Spinal cord (tissue), 10 donors: ENCODE results near the gene PLOD1. TPM values are rescaled to one million over a fixed set of nuclear protein-coding genes. Genes with fewer than 3 reads are reported as not detected.
A peak's percentile ranks its signal among the peaks of the same experiment; 100 is the strongest.
"Not testable (repeated sequence)": the region's sequence is repeated elsewhere in the genome, so short reads cannot be mapped to it uniquely, and the experiment has no call there.

Experiments used
- DNase-seq, 6 donors: peaks; one replicate each; pipeline versions ENCODE4 v3.0.0 to v3.0.0-alpha.2; 2013 to 2015; ENCODE audit warnings: low spot score in 6 of 6, low read depth in 4 of 6
- H3K27ac ChIP-seq: one replicate; pipeline ENCODE4 v1.5.1; 2013; ENCODE audit warnings: low read depth, low read length, control low read depth
- H3K27me3 ChIP-seq: one replicate; pipeline ENCODE4 v1.6.1; 2013; ENCODE audit warnings: low read length; ENCODE audit not compliant: control insufficient read depth, insufficient read depth
- H3K36me3 ChIP-seq: one replicate; pipeline ENCODE4 v1.6.1; 2013; ENCODE audit warnings: low read length; ENCODE audit not compliant: control insufficient read depth, insufficient read depth
- H3K4me1 ChIP-seq: one replicate; pipeline ENCODE4 v1.6.1; 2013; ENCODE audit warnings: low read length; ENCODE audit not compliant: control insufficient read depth, insufficient read depth
- H3K4me3 ChIP-seq: one replicate; pipeline ENCODE4 v1.5.1; 2013; ENCODE audit warnings: low read depth, low read length, control low read depth
- H3K9me3 ChIP-seq: one replicate; pipeline ENCODE4 v1.6.1; 2013; ENCODE audit warnings: low read length; ENCODE audit not compliant: control insufficient read depth, insufficient read depth
- WGBS: methylation state at CpG from one replicate; pipeline ENCODE4 v1.1.5; 2013; ENCODE audit warnings: missing lambda C conversion rate; ENCODE audit not compliant: insufficient coverage; 5-methylcytosine and 5-hydroxymethylcytosine counted together
- polyA plus RNA-seq, 2 donors: library from polyadenylated mRNA; unstranded; fragments of 120-200 nt; gene quantifications; one replicate each; pipeline ENCODE4 v1.2.1, GENCODE V29; 2013; ENCODE audit not compliant: insufficient read length in 2 of 2
- total RNA-seq, 2 donors: library from RNA; depleted of rRNA in 1 of 2; stranded (reverse); fragments of 120-200 nt in 1 of 2; fragments of >200 nt in 1 of 2; gene quantifications; one replicate each; pipeline versions ENCODE4 v1.2.3 to v1.2.4, GENCODE V29; 2013 to 2014
- donor health status: healthy.

PLOD1 gene
- total and polyA plus RNA-seq, 4 donors, result 47.7 to 108 (median 73.2) TPM

GRCh38 chr1:11910914-11911228 is 23.6 kb upstream of the PLOD1 start:
- not testable (repeated sequence) for DNase-seq, H3K27ac ChIP-seq, H3K36me3 ChIP-seq, H3K9me3 ChIP-seq, H3K4me3 ChIP-seq, H3K27me3 ChIP-seq
- 90% methylated on average over 5 of the region's 6 CpGs for whole genome bisulfite sequencing
- H3K4me1 ChIP-seq, result peaks cover 17% of the 10 kb centered on the region

- 85% methylated on average over 5 of the region's 7 CpGs for WGBS
Observed at GRCh38 chr1:11912000-11912399, 22.5 kb upstream of the PLOD1 start.

GRCh38 chr1:11912482-11913216 is 21.9 kb upstream of the PLOD1 start:
- 75% methylated on average over 15 of the region's 21 CpGs for WGBS
- DNase-seq, H3K27ac ChIP-seq, H3K9me3 ChIP-seq, H3K27me3 ChIP-seq, H3K4me3 ChIP-seq: not testable (repeated sequence)
- Histone ChIP-seq H3K4me1 (peaks cover 11% of the 10 kb centered on the region), H3K36me3 (peaks cover 14% of the 10 kb centered on the region)

More at GRCh38 chr1:11912000-11912399, 22.5 kb upstream of the PLOD1 start:
- Histone ChIP-seq H3K9me3 (no peaks in the 10 kb centered on the region), H3K27me3 (no peaks in the 10 kb centered on the region), H3K4me3 (no peak overlapping the region), H3K36me3 (peaks cover 8% of the 10 kb centered on the region), H3K4me1 (peaks cover 16% of the 10 kb centered on the region), H3K27ac (no peak overlapping the region)
- no peak for DNase-seq

GRCh38 chr1:11913291-11913690 is 21.2 kb upstream of the PLOD1 start:
- no peaks in the 10 kb centered on the region for H3K9me3 ChIP-seq
- WGBS, result 63% methylated on average over 10 of the region's 11 CpGs
- no peak overlapping the region for H3K27ac ChIP-seq
- peaks cover 10% of the 10 kb centered on the region for H3K4me1 ChIP-seq
- no peak overlapping the region for H3K4me3 ChIP-seq
- DNase-seq, result no peak
- H3K36me3 ChIP-seq, result peaks cover 21% of the 10 kb centered on the region
- H3K27me3 ChIP-seq, result no peaks in the 10 kb centered on the region

- Histone ChIP-seq H3K27ac (no peak overlapping the region), H3K27me3 (no peaks in the 10 kb centered on the region), H3K36me3 (peaks cover 28% of the 10 kb centered on the region), H3K4me3 (no peak overlapping the region), H3K9me3 (no peaks in the 10 kb centered on the region), H3K4me1 (peaks cover 3% of the 10 kb centered on the region)
- DNase-seq, result no peak
- WGBS, result no CpG with 5 or more reads among the region's 1 CpG
Observed at GRCh38 chr1:11914024-11914423, 20.5 kb upstream of the PLOD1 start.

- WGBS, result 90% methylated on average over 7 of the region's 14 CpGs
- Histone ChIP-seq H3K36me3 (peaks cover 74% of the 10 kb centered on the region), H3K9me3 (no peaks in the 10 kb centered on the region), H3K27ac (no peak overlapping the region), H3K4me3 (no peak overlapping the region), H3K4me1 (peaks cover 30% of the 10 kb centered on the region), H3K27me3 (no peaks in the 10 kb centered on the region)
- no peak for DNase-seq
Observed at GRCh38 chr1:11918799-11919519, 15.6 kb upstream of the PLOD1 start.

GRCh38 chr1:11919621-11920020 is 14.9 kb upstream of the PLOD1 start:
- peaks cover 36% of the 10 kb centered on the region for H3K4me1 ChIP-seq
- H3K9me3 ChIP-seq, result no peaks in the 10 kb centered on the region
- no peak overlapping the region for H3K27ac ChIP-seq
- peaks cover 75% of the 10 kb centered on the region for H3K36me3 ChIP-seq
- H3K27me3 ChIP-seq, result no peaks in the 10 kb centered on the region
- 80% methylated on average over 4 of the region's 11 CpGs for WGBS
- DNase-seq, result no peak
- no peak overlapping the region for H3K4me3 ChIP-seq

GRCh38 chr1:11920239-11920903 is 14.1 kb upstream of the PLOD1 start:
- H3K27ac ChIP-seq, result no peak overlapping the region
- DNase-seq, result peak in 1 of 6 donors; percentile 31
- 59% methylated on average over 11 of the region's 12 CpGs for WGBS
- H3K4me3 ChIP-seq, result no peak overlapping the region
- no peaks in the 10 kb centered on the region for H3K27me3 ChIP-seq
- no peaks in the 10 kb centered on the region for H3K9me3 ChIP-seq
- peaks cover 77% of the 10 kb centered on the region for H3K36me3 ChIP-seq
- peaks cover 44% of the 10 kb centered on the region for H3K4me1 ChIP-seq

- Histone ChIP-seq H3K4me1 (peaks cover 44% of the 10 kb centered on the region), H3K9me3 (no peaks in the 10 kb centered on the region), H3K27ac (no peak overlapping the region), H3K4me3 (no peak overlapping the region), H3K27me3 (no peaks in the 10 kb centered on the region), H3K36me3 (peaks cover 77% of the 10 kb centered on the region)
- no peak for DNase-seq
- 77% methylated on average over 8 of the region's 9 CpGs for WGBS
Observed at GRCh38 chr1:11921022-11921421, 13.5 kb upstream of the PLOD1 start.
